Astrocyte (in vitro differentiated cells and primary cell): ENCODE data around the gene IL17A. TPM values are rescaled to one million over a fixed set of nuclear protein-coding genes. Genes with fewer than 3 reads are reported as not detected.
"Not testable (repeated sequence)": the region's sequence is repeated elsewhere in the genome, so short reads cannot be mapped to it uniquely, and the experiment has no call there.

Experiments used
- DNase-seq: peaks from one replicate; pipeline ENCODE4 v3.0.0-alpha.2; 2010; ENCODE audit warnings: low read depth
- FAIRE-seq: peaks from 2 replicates; lab custom pipeline; 2011; peaks lifted over from hg19 to GRCh38; lab: Jason Lieb, UNC
- H2AFZ ChIP-seq: 2 replicates; pipeline ENCODE4 v1.6.0; 2012; ENCODE audit warnings: low read depth, low read length, inconsistent platforms
- H3K27ac ChIP-seq: 2 replicates; pipeline ENCODE4 v1.5.1; 2011; ENCODE audit warnings: low read depth, low read length, inconsistent platforms
- H3K27me3 ChIP-seq: 2 replicates; pipeline ENCODE4 v1.6.0; 2011; ENCODE audit warnings: low read length, inconsistent platforms; ENCODE audit not compliant: insufficient read depth
- H3K36me3 ChIP-seq: 2 replicates; pipeline ENCODE4 v1.5.1; 2011; ENCODE audit warnings: low read length, inconsistent platforms; ENCODE audit not compliant: insufficient read depth
- H3K4me1 ChIP-seq: 2 replicates; pipeline ENCODE4 v1.5.1; 2011; ENCODE audit warnings: low read length, inconsistent platforms; ENCODE audit not compliant: insufficient read depth
- H3K4me2 ChIP-seq: 2 replicates; pipeline ENCODE4 v1.6.0; 2012; ENCODE audit warnings: low read length, inconsistent platforms
- H3K4me3 ChIP-seq: 2 replicates; pipeline ENCODE4 v1.5.1; 2011; ENCODE audit warnings: low read depth, mild to moderate bottlenecking, low read length, inconsistent platforms; ENCODE audit not compliant: insufficient read depth
- H3K79me2 ChIP-seq: 2 replicates; pipeline ENCODE4 v1.6.0; 2012; ENCODE audit warnings: mild to moderate bottlenecking, low read length, inconsistent platforms; ENCODE audit not compliant: insufficient read depth
- H3K9ac ChIP-seq: 2 replicates; pipeline ENCODE4 v1.6.0; 2012; ENCODE audit warnings: mild to moderate bottlenecking, low read length, inconsistent platforms
- H3K9me3 ChIP-seq: 2 replicates; pipeline ENCODE4 v1.5.1; 2012; ENCODE audit warnings: low read depth, mild to moderate bottlenecking, low read length, inconsistent platforms; ENCODE audit not compliant: insufficient read depth
- H4K20me1 ChIP-seq: 2 replicates; pipeline ENCODE4 v1.6.0; 2012; ENCODE audit warnings: low read length, inconsistent platforms; ENCODE audit not compliant: insufficient read depth
- H3K27ac Mint-ChIP-seq: one replicate; pipeline ENCODE4 v1.8.0; 2021; ENCODE audit warnings: mild to moderate bottlenecking, mixed read lengths; ENCODE audit not compliant: unreplicated experiment
- H3K27me3 Mint-ChIP-seq: one replicate; pipeline ENCODE4 v1.8.0; 2021; ENCODE audit warnings: low read depth, mixed read lengths; ENCODE audit not compliant: unreplicated experiment
- H3K36me3 Mint-ChIP-seq: one replicate; pipeline ENCODE4 v1.8.0; 2021; ENCODE audit warnings: low read depth, mixed read lengths; ENCODE audit not compliant: unreplicated experiment
- H3K4me1 Mint-ChIP-seq: one replicate; pipeline ENCODE4 v1.8.0; 2021; ENCODE audit warnings: low read depth, mixed read lengths; ENCODE audit not compliant: unreplicated experiment
- H3K4me3 Mint-ChIP-seq: one replicate; pipeline ENCODE4 v1.8.0; 2021; ENCODE audit warnings: mild to moderate bottlenecking, moderate library complexity, mixed read lengths; ENCODE audit not compliant: unreplicated experiment
- H3K9me3 Mint-ChIP-seq: one replicate; pipeline ENCODE4 v1.8.0; 2021; ENCODE audit warnings: mild to moderate bottlenecking, mixed read lengths; ENCODE audit not compliant: unreplicated experiment
- EZH2 ChIP-seq: IDR thresholded peaks from 2 replicates; pipeline ENCODE4 v1.6.1; 2012; ENCODE audit warnings: mild to moderate bottlenecking, low read length, inconsistent platforms; ENCODE audit not compliant: insufficient read depth
- total RNA-seq: library from RNA; stranded (reverse); gene quantifications from 2 replicates; pipeline ENCODE4 v1.2.1, GENCODE V29; 2021
- TF ChIP-seq, protein P1 (sequence below): IDR thresholded peaks from 2 replicates; pipeline ENCODE4 v1.5.1; 2011; ENCODE audit warnings: low read depth, mild to moderate bottlenecking, inconsistent platforms, low read length, moderate library complexity; ENCODE audit not compliant: insufficient read depth

The IL17A gene
- total RNA-seq, 1 donor from 2014 or later = not detected

DNA sequence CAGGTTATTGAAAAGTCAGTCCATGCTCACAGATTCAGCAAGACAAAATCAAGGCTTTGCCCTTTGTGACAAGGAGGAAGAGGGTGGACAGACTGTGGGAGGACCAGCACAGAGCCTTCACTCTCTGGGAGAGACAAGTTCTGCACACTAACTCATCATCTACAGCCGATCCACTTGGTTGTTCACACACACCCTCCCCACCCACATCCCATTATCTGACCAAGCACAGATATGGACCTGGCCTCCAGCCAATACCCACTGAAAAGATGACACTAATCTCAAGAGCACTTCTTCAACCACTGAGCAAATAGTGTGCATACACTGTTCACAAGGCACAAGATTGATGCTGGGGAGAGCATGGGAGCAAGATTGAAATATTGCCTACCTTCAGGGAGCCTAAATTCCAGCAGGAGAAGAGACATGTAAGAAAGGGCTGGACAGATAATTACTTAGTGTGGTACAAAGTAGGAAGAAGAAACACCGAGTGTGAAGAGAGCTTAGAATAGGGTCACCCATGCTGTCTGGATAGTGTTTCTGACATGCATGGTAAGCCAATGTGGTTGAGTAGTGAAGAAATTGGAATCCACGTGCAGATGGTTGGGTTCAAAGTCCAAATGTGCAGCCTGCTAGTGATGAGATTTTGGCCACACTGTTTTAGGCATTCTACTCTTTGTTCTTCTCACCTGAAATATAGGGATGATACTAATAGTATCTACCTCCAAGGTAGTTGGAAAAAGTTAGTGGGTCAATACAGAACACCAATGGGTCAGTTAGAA lies 21.7 kb upstream of the IL17A start:
- no peak overlapping the region for H3K4me2 ChIP-seq
- Mint-ChIP-seq H3K27me3 (peaks cover 6% of the 10 kb centered on the region), H3K9me3 (peaks cover 6% of the 10 kb centered on the region), H3K4me3 (no peak overlapping the region), H3K27ac (no peak overlapping the region), H3K36me3 (no peaks in the 10 kb centered on the region), H3K4me1 (no peaks in the 10 kb centered on the region)
- no peaks in the 10 kb centered on the region for H3K36me3 ChIP-seq
- no peak overlapping the region for H3K27ac ChIP-seq
- TF ChIP-seq EZH2 = no peak
- TF ChIP-seq, protein P1, sequence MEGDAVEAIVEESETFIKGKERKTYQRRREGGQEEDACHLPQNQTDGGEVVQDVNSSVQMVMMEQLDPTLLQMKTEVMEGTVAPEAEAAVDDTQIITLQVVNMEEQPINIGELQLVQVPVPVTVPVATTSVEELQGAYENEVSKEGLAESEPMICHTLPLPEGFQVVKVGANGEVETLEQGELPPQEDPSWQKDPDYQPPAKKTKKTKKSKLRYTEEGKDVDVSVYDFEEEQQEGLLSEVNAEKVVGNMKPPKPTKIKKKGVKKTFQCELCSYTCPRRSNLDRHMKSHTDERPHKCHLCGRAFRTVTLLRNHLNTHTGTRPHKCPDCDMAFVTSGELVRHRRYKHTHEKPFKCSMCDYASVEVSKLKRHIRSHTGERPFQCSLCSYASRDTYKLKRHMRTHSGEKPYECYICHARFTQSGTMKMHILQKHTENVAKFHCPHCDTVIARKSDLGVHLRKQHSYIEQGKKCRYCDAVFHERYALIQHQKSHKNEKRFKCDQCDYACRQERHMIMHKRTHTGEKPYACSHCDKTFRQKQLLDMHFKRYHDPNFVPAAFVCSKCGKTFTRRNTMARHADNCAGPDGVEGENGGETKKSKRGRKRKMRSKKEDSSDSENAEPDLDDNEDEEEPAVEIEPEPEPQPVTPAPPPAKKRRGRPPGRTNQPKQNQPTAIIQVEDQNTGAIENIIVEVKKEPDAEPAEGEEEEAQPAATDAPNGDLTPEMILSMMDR = no peak
- no peaks in the 10 kb centered on the region for H3K79me2 ChIP-seq
- no peaks in the 10 kb centered on the region for H3K4me1 ChIP-seq
- no peak overlapping the region for H3K4me3 ChIP-seq
- DNase-seq (no peak), FAIRE-seq (no peak)
- H3K9ac ChIP-seq = no peak overlapping the region
- H4K20me1 ChIP-seq = no peaks in the 10 kb centered on the region
- H2AFZ ChIP-seq = no peak overlapping the region
- H3K9me3 ChIP-seq = no peaks in the 10 kb centered on the region
- no peaks in the 10 kb centered on the region for H3K27me3 ChIP-seq

DNA sequence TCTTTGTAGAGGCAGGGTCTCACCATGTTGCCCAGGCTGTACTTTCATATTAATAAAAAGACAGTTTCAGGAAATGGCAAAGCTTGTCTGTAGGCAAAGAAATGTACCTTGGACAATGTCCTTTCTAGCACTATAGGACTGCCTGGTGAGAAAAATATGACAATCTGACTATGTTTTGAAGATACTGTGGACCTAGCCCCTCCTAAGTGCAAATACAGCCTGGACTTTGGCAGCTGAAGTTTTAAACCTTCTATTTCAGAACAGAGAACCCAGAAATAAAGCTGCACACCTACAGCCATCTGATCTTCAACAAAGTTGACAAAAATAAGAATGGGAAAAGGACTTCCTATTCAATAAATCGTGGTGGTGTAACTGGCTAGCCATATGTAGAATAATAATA lies 18.9 kb upstream of the IL17A start:
- no peak overlapping the region for H3K4me3 Mint-ChIP-seq
- no peaks in the 10 kb centered on the region for H3K27me3 ChIP-seq
- H3K9me3 ChIP-seq = no peaks in the 10 kb centered on the region
- no peak overlapping the region for H3K4me2 ChIP-seq
- no peak for DNase-seq
- H4K20me1 ChIP-seq = no peaks in the 10 kb centered on the region
- no peak overlapping the region for H3K9ac ChIP-seq
- H3K9me3 Mint-ChIP-seq = no peaks in the 10 kb centered on the region
- H3K36me3 ChIP-seq = no peaks in the 10 kb centered on the region
- no peaks in the 10 kb centered on the region for H3K4me1 ChIP-seq
- FAIRE-seq = no peak
- H3K79me2 ChIP-seq = no peaks in the 10 kb centered on the region
- no peak overlapping the region for H3K4me3 ChIP-seq
- H3K36me3 Mint-ChIP-seq = no peaks in the 10 kb centered on the region
- TF ChIP-seq, protein P1 = no peak
- no peak for TF ChIP-seq EZH2
- no peak overlapping the region for H3K27ac Mint-ChIP-seq
- H3K4me1 Mint-ChIP-seq = no peaks in the 10 kb centered on the region
- peaks cover 8% of the 10 kb centered on the region for H3K27me3 Mint-ChIP-seq
- no peak overlapping the region for H3K27ac ChIP-seq
- H2AFZ ChIP-seq = no peak overlapping the region

DNA sequence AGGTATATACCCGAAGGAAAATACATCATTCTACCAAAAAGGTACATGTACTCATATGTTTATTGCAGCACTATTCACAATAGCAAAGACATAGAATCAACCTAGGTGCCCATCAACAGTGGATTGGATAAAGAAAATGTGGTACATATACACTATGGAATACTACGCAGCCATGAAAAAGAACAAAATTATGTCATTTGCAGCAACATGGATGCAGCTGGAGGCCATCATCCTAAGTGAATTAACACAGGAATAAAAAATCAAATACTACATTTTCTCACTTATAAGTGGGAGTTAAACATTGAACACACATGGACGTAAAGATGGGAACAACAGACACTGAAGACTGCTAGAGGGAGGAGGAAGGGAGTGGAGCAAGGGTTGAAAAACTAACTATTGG lies 17.8 kb upstream of the IL17A start:
- not testable (repeated sequence) for H3K27ac ChIP-seq, H3K36me3 Mint-ChIP-seq, H3K27ac Mint-ChIP-seq, FAIRE-seq, H3K9me3 Mint-ChIP-seq, DNase-seq, H3K4me1 Mint-ChIP-seq, H4K20me1 ChIP-seq, H3K79me2 ChIP-seq, H3K4me2 ChIP-seq, H3K4me3 Mint-ChIP-seq, H3K4me3 ChIP-seq, H3K4me1 ChIP-seq, H3K9ac ChIP-seq, H2AFZ ChIP-seq, H3K36me3 ChIP-seq, H3K9me3 ChIP-seq, H3K27me3 ChIP-seq
- peaks cover 10% of the 10 kb centered on the region for H3K27me3 Mint-ChIP-seq
